A549 (cell line): Measurements from ENCODE around the gene CNOT11.

Experiments
- BHLHE40 ChIP-seq: IDR thresholded peaks from 2 replicates; pipeline ENCODE4 v1.6.1; 2012; ENCODE audit warnings: low read depth, low read length, inconsistent platforms
- CBX8 ChIP-seq: fragments of 200-600 bp; sonication (generic); IDR thresholded peaks from 2 replicates; pipeline ENCODE4 v1.6.1; 2016
- CHD4 ChIP-seq: fragments of 200-600 bp; sonication (generic); IDR thresholded peaks from 2 replicates; pipeline ENCODE4 v1.6.1; 2016; ENCODE audit warnings: antibody characterized with exemption, mild to moderate bottlenecking, borderline replicate concordance
- EP300 ChIP-seq, 2 experiments: fragments of >200 bp; sonication (Bioruptor Twin); formaldehyde crosslinking; IDR thresholded peaks; 2 replicates in 1 of 2; 3 replicates in 1 of 2; pipeline ENCODE4 v1.6.1; 2016 to 2017
- HOXB13 ChIP-seq: fragments of 250-450 bp; sonication (Bioruptor Pico); IDR thresholded peaks from 2 replicates; pipeline ENCODE4 v1.5.0; 2020; ENCODE audit warnings: low read depth, mild to moderate bottlenecking, moderate library complexity
- JUNB ChIP-seq: fragments of >200 bp; sonication (Bioruptor Twin); formaldehyde crosslinking; IDR thresholded peaks from 2 replicates; pipeline ENCODE4 v1.6.1; 2016
- NR3C1 ChIP-seq: fragments of >200 bp; sonication (Bioruptor Twin); formaldehyde crosslinking; IDR thresholded peaks from 3 replicates; pipeline ENCODE4 v1.6.1; 2017
- POLR2A ChIP-seq: IDR thresholded peaks from 2 replicates; pipeline ENCODE4 v1.6.1; 2012; ENCODE audit warnings: mild to moderate bottlenecking, low read length
- RAD21 ChIP-seq, 2 experiments: fragments of >200 bp in 1 of 2; sonication (Bioruptor Twin) in 1 of 2; formaldehyde crosslinking in 1 of 2; IDR thresholded peaks in 1 of 2; conservative IDR thresholded peaks in 1 of 2; 2 replicates in 1 of 2; 3 replicates in 1 of 2; pipeline ENCODE4 v1.6.1; 2012 to 2018; ENCODE audit warnings: inconsistent platforms in 1 of 2
- RCOR1 ChIP-seq: fragments of 150-350 bp; IDR thresholded peaks from 2 replicates; pipeline ENCODE4 v1.6.1; 2014; ENCODE audit warnings: antibody characterized with exemption, low read length, low read depth
- SREBF2 ChIP-seq: fragments of 450-650 bp; IDR thresholded peaks from 2 replicates; pipeline ENCODE4 v1.6.1; 2014; ENCODE audit warnings: mild to moderate bottlenecking, moderate library complexity
- TF ChIP-seq, protein P1 (sequence below): fragments of >200 bp; sonication (Bioruptor Twin); formaldehyde crosslinking; IDR thresholded peaks from 3 replicates; pipeline ENCODE4 v1.5.1; 2016
- TF ChIP-seq, protein P2 (sequence below): fragments of 150-350 bp; IDR thresholded peaks from 2 replicates; pipeline ENCODE4 v1.6.1; 2014; ENCODE audit warnings: low read depth, mild to moderate bottlenecking, low read length

DNA sequence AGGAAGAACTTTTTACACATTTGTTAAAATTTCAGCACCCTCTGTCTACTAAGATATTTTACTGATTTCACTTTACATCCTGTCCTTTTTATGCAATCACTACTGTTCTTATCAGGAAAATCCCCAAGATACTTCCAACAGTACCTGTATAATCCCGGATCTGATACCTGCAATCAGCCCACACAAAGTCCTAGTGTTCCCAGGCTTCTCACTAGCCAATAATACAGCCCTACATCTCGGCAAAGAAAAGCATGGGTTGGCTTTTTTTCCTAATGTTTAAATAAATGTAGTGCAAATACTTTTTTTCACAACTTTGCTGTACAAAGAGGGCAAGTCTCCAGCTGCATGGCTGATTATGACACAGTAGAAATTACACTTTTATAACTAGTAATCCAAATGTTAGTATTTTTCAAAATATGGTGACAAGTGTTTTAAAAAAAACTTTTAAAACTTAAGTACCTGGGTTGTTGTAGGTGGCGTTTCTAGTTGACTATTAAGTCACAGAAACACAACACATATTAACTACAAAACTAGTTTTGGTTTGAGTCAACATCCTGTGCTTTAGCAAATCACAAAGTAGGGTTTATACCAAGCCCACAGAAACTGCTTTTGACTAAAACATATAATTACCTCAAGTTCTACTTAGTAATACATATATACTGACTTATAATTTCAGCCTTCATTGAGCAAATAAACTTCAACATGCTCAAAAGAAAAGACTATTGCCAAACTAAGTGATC is 19.5 kb downstream of the CNOT11 start:
- no peak for TF ChIP-seq RCOR1
- TF ChIP-seq, protein P1, sequence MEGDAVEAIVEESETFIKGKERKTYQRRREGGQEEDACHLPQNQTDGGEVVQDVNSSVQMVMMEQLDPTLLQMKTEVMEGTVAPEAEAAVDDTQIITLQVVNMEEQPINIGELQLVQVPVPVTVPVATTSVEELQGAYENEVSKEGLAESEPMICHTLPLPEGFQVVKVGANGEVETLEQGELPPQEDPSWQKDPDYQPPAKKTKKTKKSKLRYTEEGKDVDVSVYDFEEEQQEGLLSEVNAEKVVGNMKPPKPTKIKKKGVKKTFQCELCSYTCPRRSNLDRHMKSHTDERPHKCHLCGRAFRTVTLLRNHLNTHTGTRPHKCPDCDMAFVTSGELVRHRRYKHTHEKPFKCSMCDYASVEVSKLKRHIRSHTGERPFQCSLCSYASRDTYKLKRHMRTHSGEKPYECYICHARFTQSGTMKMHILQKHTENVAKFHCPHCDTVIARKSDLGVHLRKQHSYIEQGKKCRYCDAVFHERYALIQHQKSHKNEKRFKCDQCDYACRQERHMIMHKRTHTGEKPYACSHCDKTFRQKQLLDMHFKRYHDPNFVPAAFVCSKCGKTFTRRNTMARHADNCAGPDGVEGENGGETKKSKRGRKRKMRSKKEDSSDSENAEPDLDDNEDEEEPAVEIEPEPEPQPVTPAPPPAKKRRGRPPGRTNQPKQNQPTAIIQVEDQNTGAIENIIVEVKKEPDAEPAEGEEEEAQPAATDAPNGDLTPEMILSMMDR: no peak
- TF ChIP-seq CBX8: no peak
- no peak for TF ChIP-seq POLR2A
- no peak for TF ChIP-seq EP300 (IDR thresholded peaks at IDR 0.05)
- TF ChIP-seq CHD4: no peak
- no peak for TF ChIP-seq SREBF2
- TF ChIP-seq NR3C1: no peak
- no peak for TF ChIP-seq JUNB
- TF ChIP-seq, protein P2, sequence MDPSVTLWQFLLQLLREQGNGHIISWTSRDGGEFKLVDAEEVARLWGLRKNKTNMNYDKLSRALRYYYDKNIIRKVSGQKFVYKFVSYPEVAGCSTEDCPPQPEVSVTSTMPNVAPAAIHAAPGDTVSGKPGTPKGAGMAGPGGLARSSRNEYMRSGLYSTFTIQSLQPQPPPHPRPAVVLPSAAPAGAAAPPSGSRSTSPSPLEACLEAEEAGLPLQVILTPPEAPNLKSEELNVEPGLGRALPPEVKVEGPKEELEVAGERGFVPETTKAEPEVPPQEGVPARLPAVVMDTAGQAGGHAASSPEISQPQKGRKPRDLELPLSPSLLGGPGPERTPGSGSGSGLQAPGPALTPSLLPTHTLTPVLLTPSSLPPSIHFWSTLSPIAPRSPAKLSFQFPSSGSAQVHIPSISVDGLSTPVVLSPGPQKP: no peak
- TF ChIP-seq BHLHE40: no peak
- no peak for TF ChIP-seq HOXB13 (CRISPR knock-in tag)
- no peak for TF ChIP-seq RAD21 (conservative IDR thresholded peaks at IDR 0.05 in 1 of 2, IDR thresholded peaks at IDR 0.05 in 1 of 2)
